Renal pelvis (tissue), 4 donors: ENCODE measurements around the gene NDEL1. TPM values are rescaled to one million over a fixed set of nuclear protein-coding genes. Genes with fewer than 3 reads are reported as not detected.

Experiments
- DNase-seq: peaks from one replicate; pipeline ENCODE4 v3.0.0-alpha.2; 2013
- polyA plus RNA-seq, 3 donors: library from polyadenylated mRNA; unstranded; fragments of 120-200 nt; gene quantifications; one replicate each; pipeline ENCODE4 v1.2.1, GENCODE V29; 2013; ENCODE audit not compliant: insufficient read length in 3 of 3

NDEL1 gene
- polyA plus RNA-seq, 3 donors: 43.9 to 50.5 (median 46.7) TPM

DNA sequence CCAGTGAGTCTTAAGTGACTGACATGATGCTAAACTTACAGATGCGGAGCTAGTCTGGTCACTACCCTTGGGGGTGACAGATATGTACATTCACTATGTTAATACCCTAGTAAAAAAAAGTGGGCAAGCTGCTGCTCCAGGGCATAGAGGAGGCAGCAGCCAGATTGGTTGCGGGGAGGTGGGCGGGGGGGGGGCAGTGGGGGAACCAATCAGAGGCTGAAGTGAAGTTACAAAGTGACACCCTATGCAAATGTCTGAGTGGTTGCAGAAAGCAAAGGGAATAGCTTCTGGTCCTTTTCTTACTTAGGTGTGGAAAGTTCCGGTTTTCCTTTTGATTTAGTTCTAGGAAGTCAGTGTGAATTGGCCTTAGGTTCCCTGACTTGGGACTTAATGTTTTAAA lies 12.1 kb downstream of the NDEL1 start:
- DNase-seq: no peak

DNA sequence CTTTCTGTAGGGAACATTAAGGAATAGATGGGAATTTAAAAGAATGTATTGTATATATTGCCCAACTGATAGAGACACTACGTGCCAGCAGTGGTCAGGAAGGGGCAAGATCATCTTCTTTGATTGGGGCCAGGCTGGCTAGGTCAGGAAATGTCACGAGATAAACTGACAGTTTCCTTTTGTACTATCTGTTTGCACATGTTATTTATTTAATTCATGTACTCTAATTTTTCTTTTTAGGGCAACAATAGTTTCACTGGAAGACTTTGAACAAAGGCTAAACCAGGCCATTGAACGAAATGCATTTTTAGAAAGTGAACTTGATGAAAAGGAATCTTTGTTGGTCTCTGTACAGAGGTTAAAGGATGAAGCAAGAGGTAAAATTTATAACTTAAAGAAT lies 12.6 kb downstream of the NDEL1 start:
- no peak for DNase-seq

DNA sequence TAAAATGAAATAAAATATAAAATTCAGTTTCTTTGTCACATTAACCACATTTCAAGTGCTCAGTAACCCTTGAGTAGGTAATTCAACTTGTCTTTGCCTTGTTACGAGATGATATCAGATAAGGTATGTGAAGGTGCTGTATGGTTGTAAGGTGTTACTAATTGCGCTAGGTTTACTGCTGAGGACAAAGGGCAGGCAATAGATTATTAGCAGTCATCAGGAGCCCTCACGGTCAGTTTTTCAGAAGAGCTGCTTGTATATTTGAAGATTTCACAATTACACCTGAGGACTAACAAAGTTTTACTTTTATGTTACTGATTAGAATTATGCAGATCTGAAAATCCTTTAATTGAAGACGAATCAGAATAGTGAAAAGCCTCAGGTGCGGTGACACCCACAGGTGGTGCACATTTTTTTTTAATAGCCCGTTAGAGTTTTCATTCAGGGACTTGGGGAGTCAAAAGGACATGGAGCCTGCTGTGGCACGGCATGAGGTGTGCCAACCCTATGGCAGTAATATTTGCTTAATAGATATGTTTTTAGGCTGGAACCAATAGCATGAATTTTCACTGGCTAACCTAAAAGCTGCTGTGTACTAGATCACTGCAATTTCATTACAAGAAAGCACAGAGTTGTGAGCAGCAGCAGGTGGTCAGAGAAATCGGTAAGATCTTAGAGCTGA lies 16.4 kb downstream of the NDEL1 start:
- no peak for DNase-seq

DNA sequence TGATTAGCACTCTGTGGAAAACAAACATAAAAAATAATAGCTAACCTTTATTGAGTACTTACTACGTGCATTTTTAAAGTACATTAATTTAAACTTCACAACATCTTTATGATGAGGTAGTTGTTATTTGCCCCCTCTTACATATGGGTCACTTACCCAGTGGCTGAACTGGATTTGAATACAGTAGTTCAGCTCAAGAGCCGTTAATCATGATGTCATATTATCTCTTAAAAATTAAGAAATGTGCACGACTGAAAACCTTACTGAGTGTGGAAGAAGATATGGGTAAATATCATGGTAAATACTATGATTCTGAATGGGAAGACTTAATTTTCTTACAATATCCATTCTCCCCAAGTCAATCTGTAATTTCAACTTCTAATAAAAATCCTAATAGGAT lies 17.6 kb downstream of the NDEL1 start:
- no peak for DNase-seq

DNA sequence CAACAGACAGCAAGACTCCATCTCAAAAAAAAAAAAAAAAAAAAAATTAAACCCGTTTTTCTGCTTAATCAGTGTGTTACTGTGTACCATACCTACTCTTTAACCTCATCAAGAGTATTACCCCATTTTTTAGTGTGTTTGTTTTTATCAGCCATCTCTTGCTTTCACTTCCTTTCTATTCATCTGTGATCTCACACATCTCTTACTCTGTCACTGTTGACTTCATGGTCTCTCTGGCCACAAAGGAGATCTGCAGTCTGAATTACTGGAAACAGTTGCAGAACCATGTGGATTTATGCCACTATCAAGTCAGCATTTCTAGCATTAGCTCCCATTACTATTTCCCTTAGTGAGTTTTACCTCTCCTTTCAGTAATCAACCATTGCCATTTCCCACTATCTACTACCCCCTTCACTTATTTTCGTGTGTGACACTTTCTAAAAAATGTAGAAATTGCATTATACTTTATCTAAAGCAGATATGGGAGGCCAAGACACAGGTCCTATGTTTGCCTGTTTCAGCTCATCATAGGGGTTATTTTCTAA lies 20.1 kb downstream of the NDEL1 start:
- no peak for DNase-seq

DNA sequence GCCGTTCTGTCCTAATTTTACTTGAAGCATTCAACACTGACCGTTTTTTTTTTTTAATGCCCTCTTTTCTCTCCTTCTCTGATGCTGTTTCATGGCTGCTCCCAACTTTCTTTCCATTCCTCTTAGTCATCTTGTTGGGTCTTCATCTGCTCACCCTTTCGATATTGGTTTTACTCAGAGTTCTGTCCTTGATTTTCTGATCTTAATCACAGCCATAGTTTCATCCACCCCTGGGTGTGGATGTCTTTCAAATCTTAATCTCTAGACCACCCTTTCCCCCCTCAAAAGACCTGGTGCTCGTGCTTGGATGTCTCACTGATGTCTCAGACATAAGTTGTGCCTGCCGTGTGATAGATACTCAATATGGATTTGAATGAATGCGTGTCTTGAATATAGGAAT lies 22.4 kb downstream of the NDEL1 start:
- no peak for DNase-seq

DNA sequence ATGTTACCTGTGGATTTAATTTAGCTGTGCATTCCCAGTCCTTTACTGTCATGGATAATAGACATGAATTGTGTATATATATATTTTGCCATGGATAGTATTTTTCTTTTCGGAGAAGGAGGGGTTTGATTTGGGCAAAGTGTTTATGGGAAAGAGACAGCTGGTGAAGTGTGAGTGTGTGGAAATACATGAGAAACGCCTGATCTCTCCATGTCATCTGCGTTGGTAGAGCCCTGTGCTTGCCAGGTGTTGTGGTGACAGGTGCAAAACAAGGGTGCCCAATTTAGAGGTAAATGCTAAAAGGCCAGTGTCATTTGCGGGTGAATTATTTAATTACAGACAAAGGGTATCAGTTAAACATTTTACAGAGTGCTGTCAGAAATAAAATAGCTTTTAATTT lies 23.4 kb downstream of the NDEL1 start:
- no peak for DNase-seq

DNA sequence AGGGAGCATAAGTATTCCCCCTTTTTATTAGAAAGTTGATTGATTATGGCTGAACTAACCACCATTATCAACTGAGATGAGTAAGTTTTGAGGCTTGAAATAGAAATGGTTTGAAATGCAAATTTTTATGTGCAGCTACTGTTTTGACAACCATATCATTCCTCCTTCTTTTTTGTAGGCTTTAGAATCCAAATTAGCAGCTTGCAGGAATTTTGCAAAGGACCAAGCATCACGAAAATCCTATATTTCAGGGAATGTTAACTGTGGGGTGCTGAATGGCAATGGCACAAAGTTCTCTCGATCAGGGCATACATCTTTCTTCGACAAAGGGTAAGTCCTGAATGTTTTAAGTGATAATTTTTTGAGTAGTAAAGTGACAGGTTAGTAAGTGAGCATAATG lies 24.1 kb downstream of the NDEL1 start:
- no peak for DNase-seq

DNA sequence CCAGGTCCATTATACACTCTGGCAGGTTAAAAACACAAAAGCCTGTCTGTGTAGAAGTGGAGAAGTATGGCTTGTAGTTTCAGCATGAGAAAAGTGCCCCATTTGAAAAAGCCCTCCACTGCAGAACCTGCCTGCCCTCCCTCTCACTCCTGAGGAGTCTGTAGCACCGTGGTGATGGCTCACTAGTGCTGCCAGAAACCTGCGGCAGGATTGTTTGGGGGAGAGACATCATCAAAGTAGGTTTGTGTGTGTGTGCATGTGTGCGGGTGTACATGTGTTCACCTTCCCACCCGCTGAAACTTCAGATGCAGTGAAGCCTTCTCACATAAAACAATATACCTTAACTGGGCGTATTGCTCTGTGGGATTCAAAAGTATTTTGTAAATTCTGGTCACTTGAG lies 26.9 kb downstream of the NDEL1 start:
- DNase-seq: no peak

DNA sequence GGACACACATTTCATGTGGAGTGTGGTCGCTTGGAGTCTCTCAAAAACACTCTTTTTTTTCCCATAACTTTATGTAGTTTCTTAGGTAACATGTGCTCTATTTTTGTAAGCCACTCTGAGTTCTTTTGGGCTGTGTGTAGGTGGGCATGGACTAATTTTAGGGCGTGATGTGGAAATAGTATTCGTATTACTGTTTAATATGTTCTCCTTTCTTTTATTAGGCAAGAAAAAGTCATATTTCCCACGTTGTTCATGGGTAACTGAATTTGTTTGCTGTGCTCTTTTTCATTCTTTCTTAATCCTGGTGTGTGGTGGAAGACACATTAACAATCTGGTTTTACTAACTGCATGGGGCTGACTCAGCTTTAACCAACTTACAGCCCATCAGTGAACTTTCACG lies 27.4 kb downstream of the NDEL1 start:
- no peak for DNase-seq

DNA sequence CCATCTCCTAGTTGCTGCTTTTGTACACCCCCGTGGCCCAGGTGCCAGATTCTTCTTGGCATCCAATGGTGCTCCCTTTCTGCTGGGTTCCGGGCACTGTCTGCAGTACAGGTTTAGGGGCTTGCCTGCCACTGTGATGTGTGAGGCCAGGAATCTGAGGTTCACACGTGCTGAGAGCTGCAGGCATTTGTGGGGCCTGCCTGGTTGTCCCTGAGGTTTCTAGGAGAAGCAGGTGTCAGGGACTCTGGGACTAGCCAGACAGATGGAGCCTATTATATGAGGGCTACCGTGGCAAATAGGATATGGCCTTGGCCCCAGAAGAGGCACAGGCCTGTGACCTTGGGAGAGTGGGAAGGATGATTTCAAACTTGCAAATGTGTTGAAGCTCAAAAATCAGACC lies 29.3 kb downstream of the NDEL1 start:
- no peak for DNase-seq

DNA sequence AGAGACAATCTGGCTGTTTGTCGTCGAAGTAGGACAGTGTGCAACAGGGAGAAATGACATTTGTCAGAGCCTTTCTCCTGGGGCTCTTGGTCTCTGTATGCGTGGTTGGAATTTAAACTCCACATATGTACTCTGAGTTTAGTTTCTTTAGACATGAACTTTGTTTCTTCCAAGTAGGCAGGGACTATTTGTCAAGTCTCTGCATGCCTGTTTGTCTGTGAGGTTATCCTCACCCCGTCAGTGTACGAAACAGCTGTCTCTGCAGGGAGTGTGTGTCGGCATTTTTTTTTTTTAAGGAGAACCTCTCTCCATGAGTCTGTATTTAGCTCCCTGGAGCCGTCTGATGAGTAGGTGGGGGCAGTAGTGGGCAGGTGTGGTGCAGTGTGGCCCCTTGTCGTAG lies 29.7 kb downstream of the NDEL1 start:
- no peak for DNase-seq

DNA sequence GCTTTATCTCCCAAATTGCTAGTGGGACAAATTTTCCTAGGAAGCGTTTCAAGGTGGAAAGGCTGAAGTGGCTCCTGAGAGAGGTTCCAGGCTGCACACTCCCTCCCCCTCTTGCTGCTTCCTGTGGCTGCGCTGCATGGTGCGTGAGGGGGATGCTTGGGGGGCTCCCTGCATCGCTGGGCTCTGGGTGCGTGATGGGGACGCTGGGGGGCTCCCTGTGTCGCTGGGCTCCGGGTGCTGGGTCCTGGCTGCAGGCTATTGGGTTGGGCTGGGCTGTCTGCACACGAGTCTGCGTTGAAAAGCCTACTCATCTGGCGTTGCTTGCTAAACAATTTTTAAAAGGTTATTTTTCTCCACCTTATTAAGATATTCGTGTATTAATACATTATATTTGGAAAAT lies 30.1 kb downstream of the NDEL1 start:
- DNase-seq: no peak

DNA sequence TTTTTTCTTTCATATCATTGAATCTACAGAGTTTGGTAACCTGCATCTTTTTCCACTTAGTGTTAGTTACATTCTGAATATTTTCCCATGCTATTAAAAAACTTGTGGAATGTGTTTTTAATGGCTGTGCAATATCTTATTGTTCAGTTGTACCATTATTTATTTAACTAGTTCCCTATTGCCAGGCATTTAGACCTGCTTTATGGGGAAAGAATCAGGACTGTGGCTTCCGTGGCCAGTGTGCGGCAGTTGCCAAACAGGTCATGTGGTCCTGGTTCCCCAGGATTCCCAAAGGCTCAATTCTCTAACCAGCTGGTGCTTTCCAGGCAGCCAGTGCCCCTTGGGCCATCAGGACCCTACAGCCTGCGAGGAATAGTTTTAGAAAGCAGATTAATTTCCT lies 30.8 kb downstream of the NDEL1 start:
- no peak for DNase-seq

DNA sequence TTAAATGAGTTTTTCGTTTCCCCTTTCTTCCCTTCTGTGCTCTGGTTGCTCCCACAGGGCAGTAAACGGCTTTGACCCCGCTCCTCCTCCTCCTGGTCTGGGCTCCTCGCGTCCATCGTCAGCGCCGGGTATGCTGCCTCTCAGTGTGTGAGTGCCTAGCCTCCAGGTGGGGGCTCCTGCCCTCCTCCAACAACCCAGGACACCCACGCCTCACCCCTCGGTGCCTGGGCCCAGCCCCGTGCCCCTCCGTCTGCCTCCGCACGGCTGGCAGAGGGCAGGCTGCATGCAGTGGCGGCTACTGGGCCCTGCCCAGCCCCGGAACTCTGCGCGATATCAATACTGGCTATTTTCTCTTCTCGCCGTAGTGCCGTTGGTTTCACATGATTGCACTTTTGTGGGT lies 31.2 kb downstream of the NDEL1 start:
- DNase-seq: no peak

DNA sequence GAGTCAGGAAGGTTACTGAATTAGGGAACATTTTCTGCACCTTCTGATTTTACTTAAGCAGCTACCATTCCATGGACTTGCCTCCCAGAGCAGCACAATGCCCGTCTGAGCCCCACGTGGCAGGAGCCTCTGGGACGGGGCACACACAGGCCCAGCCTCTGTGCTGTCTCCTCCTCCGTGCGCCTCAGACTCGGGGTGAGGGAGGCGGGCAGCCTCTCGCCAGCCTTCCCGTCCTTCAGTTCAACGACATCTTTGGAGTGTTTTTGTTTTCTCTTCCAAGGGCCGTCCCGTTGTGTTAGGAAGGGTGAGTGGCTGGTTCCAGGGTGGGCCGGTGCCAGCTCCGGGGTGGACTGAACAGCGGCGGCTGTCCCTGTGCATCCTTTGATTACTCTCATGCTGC lies 31.8 kb downstream of the NDEL1 start:
- no peak for DNase-seq

DNA sequence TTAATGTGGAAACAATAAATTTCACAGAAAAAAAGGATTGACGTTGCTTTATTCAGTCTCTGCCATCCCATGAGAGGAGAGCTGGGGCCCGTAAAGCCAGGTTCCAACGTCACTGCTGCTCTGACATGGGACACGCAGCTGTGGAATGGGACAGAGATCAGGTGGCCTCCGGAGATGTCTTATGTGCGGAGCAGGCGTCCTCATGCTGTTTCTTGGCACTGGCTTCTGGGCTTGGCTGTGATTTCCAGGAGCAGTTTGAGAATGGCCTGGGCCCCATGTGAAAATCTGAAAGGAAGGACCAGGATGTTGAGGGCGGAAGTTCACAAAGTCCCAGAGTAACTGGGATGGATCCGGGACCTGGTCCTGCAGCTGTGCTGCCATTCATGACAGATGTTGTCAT lies 32.4 kb downstream of the NDEL1 start:
- DNase-seq: no peak

DNA sequence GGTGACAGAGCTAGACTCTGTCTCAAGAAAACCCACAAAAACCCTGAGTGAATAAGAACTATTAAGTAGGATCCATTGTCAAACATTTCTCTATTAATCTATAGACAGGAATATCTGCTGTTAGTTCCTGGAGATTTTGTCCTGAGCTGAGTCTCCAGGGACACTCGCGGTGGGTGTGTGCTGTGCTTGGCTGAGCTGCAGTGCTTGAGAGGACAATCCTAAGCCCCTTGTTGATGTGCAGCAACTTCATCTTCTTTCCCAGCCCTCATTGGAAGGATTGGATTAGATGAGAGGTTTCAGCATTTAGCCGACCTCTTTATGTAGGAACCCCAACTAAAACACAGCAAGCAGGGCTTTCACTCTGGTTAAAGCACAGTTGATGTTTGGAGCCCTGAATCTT lies 33.3 kb downstream of the NDEL1 start:
- no peak for DNase-seq

DNA sequence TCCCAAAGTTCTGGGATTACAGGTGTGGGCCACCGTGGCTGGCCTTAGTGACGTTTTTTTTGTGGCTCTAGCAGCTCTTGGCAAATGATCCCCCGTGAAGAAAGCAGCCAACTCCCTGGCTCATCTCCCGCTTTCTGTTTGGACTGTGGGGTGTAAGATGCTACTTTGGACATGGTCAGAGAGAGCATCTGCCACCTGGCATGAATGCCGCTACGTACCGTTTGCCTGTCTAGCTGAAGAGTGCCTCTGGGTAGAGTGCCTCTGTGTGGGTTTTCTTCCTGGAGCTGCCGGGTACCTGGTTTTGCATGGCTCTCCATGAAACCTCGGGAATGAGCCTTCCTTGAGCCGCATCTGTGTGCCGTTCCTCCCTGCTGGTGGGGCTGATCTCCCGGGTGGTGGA lies 34.3 kb downstream of the NDEL1 start:
- no peak for DNase-seq

DNA sequence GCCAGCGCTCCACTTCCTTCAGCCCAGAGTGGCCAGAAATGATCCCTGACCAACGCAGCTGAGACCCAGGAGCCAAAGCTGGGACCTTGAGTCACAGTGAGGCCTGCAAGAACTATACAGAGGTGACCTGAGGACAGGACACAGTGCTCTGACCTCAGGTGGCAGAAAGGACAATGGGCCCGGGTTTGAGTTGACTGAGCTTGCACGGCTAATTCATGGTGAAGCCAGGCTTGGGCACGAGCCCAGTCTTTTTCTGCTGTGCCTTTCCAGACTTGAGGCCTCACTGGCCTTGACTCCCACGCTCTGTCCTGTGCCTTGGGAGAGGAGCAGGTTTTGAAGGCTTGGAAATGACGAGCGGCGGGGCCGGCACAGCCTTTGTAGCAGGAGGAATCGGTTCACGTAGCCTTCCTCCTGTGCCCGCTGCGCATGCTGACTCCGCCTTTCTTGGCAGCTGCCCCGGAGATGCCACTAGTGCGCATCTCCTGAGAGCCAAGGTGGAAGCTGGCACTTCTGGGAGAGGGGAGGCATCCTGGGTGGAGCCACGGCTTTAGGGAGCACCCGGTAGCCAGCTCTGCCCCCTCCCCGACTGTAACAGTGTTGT lies 34.9 kb downstream of the NDEL1 start:
- no peak for DNase-seq

DNA sequence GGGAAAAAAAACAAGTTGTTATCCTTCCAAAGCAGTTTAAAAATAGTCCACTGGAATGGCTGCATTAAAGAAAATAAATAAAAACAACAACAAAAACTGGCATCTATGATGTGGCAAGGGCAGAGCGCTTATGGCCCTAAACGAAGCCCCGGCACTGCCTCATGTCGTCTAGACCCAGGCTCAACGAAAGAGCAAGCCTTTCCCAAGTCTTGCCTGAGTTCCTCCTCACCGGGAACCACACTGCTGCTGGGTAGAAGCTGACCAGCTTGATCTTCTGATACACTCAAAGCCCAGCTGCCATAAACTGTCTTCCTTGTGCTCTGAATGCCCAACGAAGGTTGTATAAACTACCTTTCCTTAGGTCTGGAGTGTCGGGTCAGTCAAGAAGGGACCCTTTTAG lies 37.0 kb downstream of the NDEL1 start:
- no peak for DNase-seq

DNA sequence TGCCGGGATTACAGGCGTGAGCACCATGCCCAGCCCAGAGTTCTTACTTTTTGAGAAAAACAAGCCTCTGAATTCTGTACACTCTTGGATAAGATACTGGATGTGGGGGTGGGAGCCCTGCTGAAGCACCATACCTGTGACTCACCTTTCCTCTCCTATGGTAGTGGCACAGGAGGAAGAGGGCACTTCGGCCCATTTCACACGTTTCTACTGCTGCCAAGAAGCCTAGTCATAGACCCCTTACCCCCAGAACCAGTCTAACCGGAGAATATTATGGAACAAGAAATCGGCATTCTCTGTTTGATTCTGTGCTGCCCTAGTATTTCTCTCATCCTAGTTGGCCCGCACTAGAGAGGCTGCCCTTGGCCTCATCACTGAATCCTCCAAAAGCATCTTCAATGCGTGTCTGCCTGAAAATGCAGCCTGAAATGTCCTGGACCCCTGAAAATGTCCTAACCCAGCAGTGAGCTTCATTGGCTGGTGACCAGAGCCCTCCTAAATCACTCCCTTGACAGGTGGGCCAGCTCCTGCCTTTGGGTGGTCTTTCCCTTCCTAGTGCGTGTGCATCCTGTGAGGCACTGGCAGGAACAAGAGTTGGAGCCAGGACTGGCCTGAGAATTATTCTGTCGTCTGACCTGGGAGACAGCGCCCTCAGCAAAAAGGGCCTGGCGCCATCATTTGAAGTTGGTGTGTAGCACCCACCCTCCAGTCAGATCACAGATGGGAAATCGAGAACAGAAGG lies 37.9 kb downstream of the NDEL1 start:
- no peak for DNase-seq

DNA sequence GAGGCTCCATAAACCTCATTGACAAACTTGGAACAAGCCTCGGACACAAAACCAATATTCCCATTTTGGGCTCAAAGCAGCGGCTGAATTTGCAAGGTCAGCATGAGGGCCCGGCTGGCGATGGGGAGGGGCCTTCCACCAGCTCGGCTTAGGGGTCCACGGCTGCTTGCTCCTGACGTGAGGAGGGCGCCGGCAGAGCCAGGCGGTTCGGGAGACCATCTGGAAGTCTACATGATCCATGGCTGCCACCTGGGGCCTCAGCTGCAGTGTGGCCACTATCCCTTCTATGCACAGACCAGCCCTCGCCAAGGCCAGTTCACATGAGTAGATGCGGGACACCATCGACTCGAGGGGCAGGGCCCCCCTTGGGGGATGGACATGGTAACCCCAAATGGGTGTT lies 39.1 kb downstream of the NDEL1 start:
- DNase-seq: no peak
